ENCODE measurements around the gene FAM180B. TPM values are rescaled to one million over a fixed set of nuclear protein-coding genes. Genes with fewer than 3 reads are reported as not detected.

FAM180B gene
- total and polyA plus RNA-seq, 11 donors, result 0.15 to 1.3 (median 0.27) TPM; not detected in 4

GRCh38 chr11:47550288-47551047, 36.0 kb upstream of the FAM180B start:
- Histone ChIP-seq H3K9me3 (no peaks in the 10 kb centered on the region), H3K27ac (peak overlapping the region in 5 of 12 donors; percentile 5 to 95 (median 86)), H3K27me3 (no peaks in the 10 kb centered on the region), H3K4me3 (peak overlapping the region in 1 of 12 donors; percentile 86), H3K36me3 (peaks cover 0 to 9% (median 0%) of the 10 kb centered on the region in 9 donors), H3K4me1 (peaks cover 6 to 63% (median 29%) of the 10 kb centered on the region in 12 donors)
- 80 to 89% (median 86%) methylated on average over 10 of the region's 10 CpGs for WGBS, 4 donors
- TF ChIP-seq POLR2A (IDR thresholded peaks at IDR 0.05) (no peak), CTCF (IDR thresholded peaks at IDR 0.05) (no peak)
- DNase-seq (no peak), ATAC-seq (no peak)
- intact Hi-C loops (cut with DNase I), result loop anchor here in 6 of 10 donors (5.0 to 10.0 kb wide), 7 partner anchors 33 to 83 kb away; no protein-coding TSS in a partner anchor

GRCh38 chr11:47551086-47551485, 35.4 kb upstream of the FAM180B start:
- Histone ChIP-seq H3K36me3 (peaks cover 0 to 9% (median 0%) of the 10 kb centered on the region in 9 donors), H3K9me3 (no peaks in the 10 kb centered on the region), H3K4me3 (peak overlapping the region in 6 of 12 donors; percentile 84 to 98 (median 92)), H3K4me1 (peaks cover 6 to 63% (median 29%) of the 10 kb centered on the region in 12 donors), H3K27me3 (no peaks in the 10 kb centered on the region), H3K27ac (peak overlapping the region in 6 of 12 donors; percentile 5 to 95 (median 86))
- ATAC-seq (no peak), DNase-seq (no peak)
- no peak for TF ChIP-seq POLR2A (IDR thresholded peaks at IDR 0.05)
- TF ChIP-seq CTCF (IDR thresholded peaks at IDR 0.05), result peak in 7 of 12 donors; percentile 14 to 37 (median 22)
- intact Hi-C loops (cut with DNase I), result loop anchor here in 6 of 10 donors (5.0 to 10.0 kb wide), 7 partner anchors 34 to 84 kb away; no protein-coding TSS in a partner anchor

GRCh38 chr11:47552056-47552565, 34.4 kb upstream of the FAM180B start:
- Histone ChIP-seq H3K36me3 (peaks cover 0 to 9% (median 0%) of the 10 kb centered on the region in 9 donors), H3K4me1 (peaks cover 6 to 56% (median 29%) of the 10 kb centered on the region in 12 donors), H3K27me3 (no peaks in the 10 kb centered on the region), H3K4me3 (peak overlapping the region; percentile 68 to 100 (median 90)), H3K27ac (peak overlapping the region; percentile 81 to 96 (median 91)), H3K9me3 (no peaks in the 10 kb centered on the region)
- DNase-seq (peak in 1 of 5 donors; percentile 19), ATAC-seq (peak in 3 of 4 donors; percentile 8 to 20 (median 11))
- intact Hi-C loops (cut with DNase I), result loop anchor here in 6 of 10 donors (2.0 to 10.0 kb wide), 9 partner anchors 27 to 125 kb away; partner anchors contain the start of genes KBTBD4 (in 1 of the 6), NDUFS3 (in 1 of the 6) and PSMC3 (in 1 of the 6)
- TF ChIP-seq POLR2A (IDR thresholded peaks at IDR 0.05), result no peak
- TF ChIP-seq CTCF (IDR thresholded peaks at IDR 0.05), result no peak
- 3 to 5% (median 4%) methylated on average over 14 to 22 of the region's 22 CpGs for WGBS, 4 donors

Data from heart left ventricle (tissue), 16 donors.